Measurements from ENCODE around the gene CD83.
"Not testable (repeated sequence)": the region's sequence is repeated elsewhere in the genome, so short reads cannot be mapped to it uniquely, and the experiment has no call there.

Gene CD83

GRCh38 chr6:14149053-14149738 is 31.6 kb downstream of the CD83 start:
- DNase-seq (ENCODE audit: low read depth), result no peak

- no peak for DNase-seq (ENCODE audit: low read depth)
Measured at GRCh38 chr6:14149739-14150130, 32.2 kb downstream of the CD83 start.

- not testable (repeated sequence) for DNase-seq (ENCODE audit: low read depth)
Measured at GRCh38 chr6:14151300-14151699, 33.7 kb downstream of the CD83 start.

GRCh38 chr6:14151773-14152172 is 34.2 kb downstream of the CD83 start:
- no peak for DNase-seq (ENCODE audit: low read depth)

GRCh38 chr6:14153228-14153627 is 35.7 kb downstream of the CD83 start:
- DNase-seq (ENCODE audit: low read depth), result no peak

- no peak for DNase-seq (ENCODE audit: low read depth)
Measured at GRCh38 chr6:14159090-14159489, 41.5 kb downstream of the CD83 start.

GRCh38 chr6:14162826-14163225 is 45.3 kb downstream of the CD83 start:
- no peak for DNase-seq (ENCODE audit: low read depth)

GRCh38 chr6:14165091-14165490 is 47.5 kb downstream of the CD83 start:
- no peak for DNase-seq (ENCODE audit: low read depth)

- no peak for DNase-seq (ENCODE audit: low read depth)
Measured at GRCh38 chr6:14166839-14167238, 49.3 kb downstream of the CD83 start.

- DNase-seq (ENCODE audit: low read depth), result no peak
Measured at GRCh38 chr6:14170128-14170527, 52.6 kb downstream of the CD83 start.

- no peak for DNase-seq (ENCODE audit: low read depth)
Measured at GRCh38 chr6:14172562-14172961, 55.0 kb downstream of the CD83 start.

- DNase-seq (ENCODE audit: low read depth), result no peak
Measured at GRCh38 chr6:14174226-14174625, 56.7 kb downstream of the CD83 start.

- DNase-seq (ENCODE audit: low read depth), result no peak
Measured at GRCh38 chr6:14174996-14175395, 57.4 kb downstream of the CD83 start.

- DNase-seq (ENCODE audit: low read depth), result no peak
Measured at GRCh38 chr6:14176429-14176828, 58.9 kb downstream of the CD83 start.

- DNase-seq (ENCODE audit: low read depth), result no peak
Measured at GRCh38 chr6:14177413-14178082, 60.0 kb downstream of the CD83 start.

GRCh38 chr6:14178083-14178445 is 60.5 kb downstream of the CD83 start:
- no peak for DNase-seq (ENCODE audit: low read depth)

- no peak for DNase-seq (ENCODE audit: low read depth)
Measured at GRCh38 chr6:14180609-14181008, 63.0 kb downstream of the CD83 start.

- DNase-seq (ENCODE audit: low read depth), result no peak
Measured at GRCh38 chr6:14182916-14183315, 65.3 kb downstream of the CD83 start.

Measured in activated T-cell treated with anti-CD3 and anti-CD28 coated beads for 24 hours (primary cell).